ENCODE results near the gene HS3ST4. TPM values are rescaled to one million over a fixed set of nuclear protein-coding genes. Genes with fewer than 3 reads are reported as not detected.

HS3ST4 gene
- total RNA-seq, 5 donors from 2014 or later (not counting 1 experiment from before 2014, with no cell fraction given) = not detected

DNA sequence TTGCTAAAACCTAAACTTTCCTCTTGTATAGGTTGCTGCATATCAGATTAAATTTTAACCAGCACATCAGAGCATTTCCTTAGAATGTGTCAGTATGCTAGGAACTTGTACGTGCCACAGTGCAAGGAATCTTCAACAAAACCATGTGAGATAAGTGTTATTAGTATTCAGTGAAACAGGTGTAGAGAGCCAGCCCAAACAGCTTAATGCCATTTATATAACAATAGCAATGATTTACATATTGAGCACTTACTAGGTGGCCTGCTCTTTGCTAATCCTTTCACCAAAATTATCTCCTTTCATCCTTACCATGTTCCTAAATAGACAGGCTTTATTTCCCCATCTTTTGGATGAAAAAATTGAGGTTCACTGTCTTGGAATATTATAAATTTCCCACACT, 485.7 kb downstream of the HS3ST4 start:
- no peak for DNase-seq
- no peaks in the 10 kb centered on the region for H3K9me3 ChIP-seq
- no CpG with 5 or more reads among the region's 1 CpG for WGBS (ENCODE audit: insufficient coverage)
- no peak overlapping the region for H3K27ac ChIP-seq (ENCODE audit: low read length)
- no peak overlapping the region for H3K27ac Mint-ChIP-seq
- no peak for ATAC-seq (replicated peaks in 1 of 4)
- no peak overlapping the region for H3K4me3 ChIP-seq (ENCODE audit: control insufficient read depth in 1 of 2, extremely low read depth in 1 of 2, low read length in 1 of 2)
- no peak overlapping the region for H3K4me3 Mint-ChIP-seq
- H3K27me3 Mint-ChIP-seq = peaks cover 2 to 11% of the 10 kb centered on the region in 2 donors
- no peaks in the 10 kb centered on the region for H3K4me1 Mint-ChIP-seq
- no peaks in the 10 kb centered on the region for H3K36me3 Mint-ChIP-seq
- no peaks in the 10 kb centered on the region for H3K27me3 ChIP-seq (replicated peaks in 1 of 2; ENCODE audit: control insufficient read depth in 2 of 2, extremely low read depth in 1 of 2, insufficient read depth in 2 of 2, low read length in 1 of 2)
- POLR2A ChIA-PET = no interaction called here
- CTCF ChIA-PET = no interaction called here
- H3K4me1 ChIP-seq (ENCODE audit: control insufficient read depth in 1 of 2, extremely low read depth in 1 of 2, insufficient read depth in 2 of 2, low read length in 2 of 2) = no peaks in the 10 kb centered on the region
- H3K36me3 ChIP-seq (ENCODE audit: control insufficient read depth in 2 of 2, extremely low read depth in 1 of 2, insufficient read depth in 1 of 2, low read length in 1 of 2) = no peaks in the 10 kb centered on the region
- peaks cover 0 to 2% (median 0%) of the 10 kb centered on the region in 3 donors for H3K9me3 Mint-ChIP-seq

DNA sequence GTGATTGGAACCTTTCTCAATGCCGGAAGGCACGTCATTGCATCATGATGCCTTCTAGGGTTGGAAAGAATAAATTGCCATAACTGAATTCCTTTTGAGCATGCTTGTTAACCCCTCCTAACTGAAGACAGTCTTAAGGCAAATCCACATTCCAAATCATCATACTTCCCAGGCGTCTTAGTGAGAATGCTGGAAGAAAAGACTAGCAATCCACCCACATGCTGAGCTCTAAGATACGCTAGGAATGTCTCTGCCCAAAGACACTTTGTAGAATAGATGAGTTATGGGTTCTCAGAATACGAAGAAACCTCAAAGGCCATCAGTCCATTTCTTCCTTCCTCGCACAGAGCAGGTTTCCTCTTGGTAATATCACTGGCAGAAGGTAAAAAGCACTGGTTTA, 486.5 kb downstream of the HS3ST4 start:
- no CpG with 5 or more reads among the region's 6 CpGs for WGBS (ENCODE audit: insufficient coverage)
- Mint-ChIP-seq H3K36me3 (no peaks in the 10 kb centered on the region), H3K27ac (no peak overlapping the region), H3K4me3 (no peak overlapping the region), H3K4me1 (no peaks in the 10 kb centered on the region), H3K9me3 (peaks cover 0 to 2% (median 0%) of the 10 kb centered on the region in 3 donors), H3K27me3 (peaks cover 2 to 11% of the 10 kb centered on the region in 2 donors)
- ATAC-seq (replicated peaks in 1 of 4) (no peak), DNase-seq (no peak)
- Histone ChIP-seq H3K4me1 (ENCODE audit: control insufficient read depth in 1 of 2, extremely low read depth in 1 of 2, insufficient read depth in 2 of 2, low read length in 2 of 2) (no peaks in the 10 kb centered on the region), H3K4me3 (ENCODE audit: control insufficient read depth in 1 of 2, extremely low read depth in 1 of 2, low read length in 1 of 2) (no peak overlapping the region), H3K9me3 (no peaks in the 10 kb centered on the region), H3K36me3 (ENCODE audit: control insufficient read depth in 2 of 2, extremely low read depth in 1 of 2, insufficient read depth in 1 of 2, low read length in 1 of 2) (no peaks in the 10 kb centered on the region), H3K27me3 (replicated peaks in 1 of 2; ENCODE audit: control insufficient read depth in 2 of 2, extremely low read depth in 1 of 2, insufficient read depth in 2 of 2, low read length in 1 of 2) (no peaks in the 10 kb centered on the region), H3K27ac (ENCODE audit: low read length) (no peak overlapping the region)
- CTCF ChIA-PET = no interaction called here
- POLR2A ChIA-PET = no interaction called here

DNA sequence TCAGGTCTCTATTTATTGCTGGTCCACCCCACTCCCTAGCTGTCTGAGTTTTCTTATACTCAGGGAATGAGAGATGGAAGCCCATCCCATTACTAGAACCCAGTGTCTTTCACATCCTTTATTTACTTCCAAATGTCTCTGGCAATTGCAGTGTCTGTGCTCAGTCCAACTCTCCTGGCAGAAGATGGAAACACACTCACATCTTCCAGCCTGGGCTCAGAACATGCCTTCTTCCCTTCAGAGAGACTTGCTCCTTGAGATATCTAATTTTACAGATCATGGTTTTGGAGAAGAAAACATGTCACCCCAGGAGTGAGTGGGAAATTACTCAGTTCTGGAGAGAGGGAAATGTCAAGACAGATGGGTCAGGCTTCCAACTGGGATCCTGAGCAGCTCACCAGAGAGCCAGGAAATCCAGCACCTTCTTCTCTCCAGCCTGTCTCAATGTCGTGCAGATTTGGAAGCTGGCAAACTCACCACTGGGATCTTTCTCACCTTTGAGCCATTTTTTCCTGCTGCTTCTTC, 494.4 kb downstream of the HS3ST4 start:
- no peak overlapping the region for H3K4me3 Mint-ChIP-seq
- H3K4me1 ChIP-seq (ENCODE audit: control insufficient read depth in 1 of 2, extremely low read depth in 1 of 2, insufficient read depth in 2 of 2, low read length in 2 of 2) = no peaks in the 10 kb centered on the region
- DNase-seq (no peak), ATAC-seq (replicated peaks in 1 of 4) (no peak)
- H3K9me3 ChIP-seq = no peaks in the 10 kb centered on the region
- peaks cover 14 to 23% of the 10 kb centered on the region in 2 donors for H3K27me3 Mint-ChIP-seq
- ChIA-PET CTCF (no interaction called here), POLR2A (no interaction called here)
- H3K36me3 ChIP-seq (ENCODE audit: control insufficient read depth in 2 of 2, extremely low read depth in 1 of 2, insufficient read depth in 1 of 2, low read length in 1 of 2) = no peaks in the 10 kb centered on the region
- H3K36me3 Mint-ChIP-seq = no peaks in the 10 kb centered on the region
- H3K4me3 ChIP-seq (ENCODE audit: control insufficient read depth in 1 of 2, extremely low read depth in 1 of 2, low read length in 1 of 2) = no peak overlapping the region
- WGBS (ENCODE audit: insufficient coverage) = 33% methylated on average over 1 of the region's 1 CpG
- H3K4me1 Mint-ChIP-seq = no peaks in the 10 kb centered on the region
- H3K27ac Mint-ChIP-seq = no peak overlapping the region
- no peaks in the 10 kb centered on the region for H3K9me3 Mint-ChIP-seq
- H3K27ac ChIP-seq (ENCODE audit: low read length) = no peak overlapping the region
- H3K27me3 ChIP-seq (replicated peaks in 1 of 2; ENCODE audit: control insufficient read depth in 2 of 2, extremely low read depth in 1 of 2, insufficient read depth in 2 of 2, low read length in 1 of 2) = peaks cover 0 to 6% of the 10 kb centered on the region in 2 experiments
